ENCODE measurements around the gene ATXN2. TPM values are rescaled to one million over a fixed set of nuclear protein-coding genes. Genes with fewer than 3 reads are reported as not detected.
"Not testable (repeated sequence)": the region's sequence is repeated elsewhere in the genome, so short reads cannot be mapped to it uniquely, and the experiment has no call there.

Gene ATXN2
- total RNA-seq, 1 donor from 2014 or later = 34.2 TPM

DNA sequence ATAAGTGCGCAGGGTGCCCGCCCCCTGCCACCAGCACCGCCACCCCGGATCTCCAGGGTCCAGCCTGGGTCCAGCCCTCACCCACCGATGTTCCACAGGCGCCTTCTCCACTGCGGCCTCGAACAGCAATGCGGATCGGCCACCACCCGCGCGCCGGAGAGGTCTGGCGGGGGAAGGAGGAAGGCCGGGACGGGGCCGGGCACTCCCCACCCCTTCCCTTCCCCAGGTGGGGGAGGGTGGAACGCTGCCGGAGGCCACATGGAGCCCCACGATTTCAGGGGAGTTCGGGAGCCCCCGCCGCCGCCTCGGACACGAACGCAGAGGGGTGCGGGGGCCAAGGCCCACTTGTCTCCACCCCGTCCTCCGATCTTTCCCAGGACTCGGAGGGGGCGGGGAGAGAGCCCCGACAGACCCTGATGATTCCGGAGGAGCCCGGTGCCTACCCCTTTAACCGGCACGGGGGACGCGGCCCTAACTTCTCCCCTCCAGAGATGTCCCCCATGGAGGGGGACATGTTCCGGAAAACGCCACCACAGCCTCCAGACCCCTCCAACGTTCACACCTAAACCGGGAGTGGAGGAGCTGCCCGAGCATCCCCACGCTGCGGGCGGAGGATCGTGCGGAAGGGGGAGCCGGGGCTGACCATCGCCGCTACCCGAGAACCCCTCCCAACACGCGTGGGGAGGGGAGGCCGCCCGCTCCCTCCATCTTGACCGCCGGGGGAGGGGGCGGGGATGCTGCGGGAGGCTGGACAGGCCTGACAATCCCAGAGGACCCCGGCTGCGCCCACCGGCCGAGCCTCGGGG, 1.1 kb downstream of the ATXN2 start:
- Mint-ChIP-seq H3K36me3 (peaks cover 9% of the 10 kb centered on the region), H3K27me3 (ENCODE audit: insufficient read depth, low read depth) (peaks cover 6% of the 10 kb centered on the region), H3K4me3 (peak overlapping the region; percentile 99), H3K27ac (peak overlapping the region; percentile 97), H3K4me1 (peaks cover 31% of the 10 kb centered on the region), H3K9me3 (peaks cover 5% of the 10 kb centered on the region)
- Histone ChIP-seq H3K9ac (peak overlapping the region; percentile 66), H3K27ac (peak overlapping the region; percentile 100), H3F3A (ENCODE audit: low read depth) (peaks cover 37% of the 10 kb centered on the region), H3K9me3 (ENCODE audit: low read depth) (no peaks in the 10 kb centered on the region), H3K27me3 (no peaks in the 10 kb centered on the region), H3K4me2 (peak overlapping the region; percentile 89), H4K20me1 (ENCODE audit: low read depth) (peaks cover 54% of the 10 kb centered on the region), H3K4me3 (peak overlapping the region; percentile 100), H3K79me2 (ENCODE audit: low read depth) (peaks cover 66% of the 10 kb centered on the region), H3K4me1 (peaks cover 18% of the 10 kb centered on the region), H2AFZ (replicated peaks) (peak overlapping the region; percentile 64), H3K36me3 (no peaks in the 10 kb centered on the region)
- DNase-seq (ENCODE audit: low spot score) = peak; percentile 68
- TF ChIP-seq CTCF (IDR thresholded peaks at IDR 0.05) (no peak), EZH2 (IDR thresholded peaks at IDR 0.05) (no peak), EZH2phosphoT487 (IDR thresholded peaks at IDR 0.05) (no peak)

DNA sequence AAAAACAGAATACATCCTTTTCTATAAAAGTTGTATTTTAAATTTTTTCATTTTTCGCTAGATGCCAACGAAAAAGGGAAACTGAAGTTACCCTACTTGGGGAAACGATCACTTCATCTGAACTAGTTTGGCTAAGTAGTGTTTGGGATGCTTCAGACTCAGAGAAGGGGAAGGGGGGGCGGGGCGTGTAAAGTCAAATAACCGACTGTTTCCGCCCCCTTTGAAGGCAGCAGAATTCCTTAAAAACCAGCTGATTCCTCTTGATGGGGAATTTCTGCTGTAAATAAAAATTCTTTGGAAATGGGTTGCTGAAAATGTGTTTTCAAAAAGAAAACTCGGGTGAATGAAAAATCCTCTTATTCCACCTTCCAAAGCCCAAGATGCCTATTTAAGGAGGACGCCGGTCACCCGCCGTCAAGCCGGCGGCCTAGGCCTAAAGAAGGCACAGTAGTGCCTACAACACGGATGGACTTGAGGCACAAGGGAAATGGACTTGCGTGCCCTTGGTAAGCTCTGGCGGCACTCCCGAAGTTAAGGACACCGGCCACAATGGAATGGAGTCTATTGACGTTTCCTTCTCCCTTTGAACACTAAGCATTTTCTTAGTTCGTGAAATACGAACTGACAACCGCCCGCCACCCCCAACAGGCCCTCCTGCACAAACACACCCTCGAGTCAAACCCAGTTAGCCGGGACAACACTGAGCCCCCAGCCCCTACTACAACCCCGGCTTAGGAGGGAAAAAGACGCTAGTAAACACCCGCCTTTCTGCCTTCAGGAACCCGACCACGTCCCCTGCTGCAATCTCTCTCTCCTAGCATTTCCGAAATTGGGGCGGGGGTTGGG, 1.9 kb downstream of the ATXN2 start:
- Histone ChIP-seq H3K27ac (no peak overlapping the region), H3K79me2 (ENCODE audit: low read depth) (peaks cover 74% of the 10 kb centered on the region)
- no peak for TF ChIP-seq EZH2phosphoT487 (IDR thresholded peaks at IDR 0.05)
- peak; percentile 36 for TF ChIP-seq EZH2 (IDR thresholded peaks at IDR 0.05)

GRCh38 chr12:111595341-111595835, 3.7 kb downstream of the ATXN2 start:
- peak overlapping the region; percentile 99 for H3K4me3 Mint-ChIP-seq
- H3K4me1 Mint-ChIP-seq = peaks cover 30% of the 10 kb centered on the region
- peaks cover 18% of the 10 kb centered on the region for H3K4me1 ChIP-seq
- H3K36me3 ChIP-seq; H3K27ac Mint-ChIP-seq; H3K27ac ChIP-seq; H3K27me3 ChIP-seq; DNase-seq (ENCODE audit: low spot score); H3K9me3 Mint-ChIP-seq; H3K9ac ChIP-seq; H3K9me3 ChIP-seq (ENCODE audit: low read depth); H3K4me2 ChIP-seq; H3K27me3 Mint-ChIP-seq (ENCODE audit: insufficient read depth, low read depth); H2AFZ ChIP-seq (replicated peaks); H3K4me3 ChIP-seq; H3K36me3 Mint-ChIP-seq: not testable (repeated sequence)
- H3K79me2 ChIP-seq (ENCODE audit: low read depth) = peaks cover 89% of the 10 kb centered on the region
- peaks cover 29% of the 10 kb centered on the region for H3F3A ChIP-seq (ENCODE audit: low read depth)
- H4K20me1 ChIP-seq (ENCODE audit: low read depth) = peaks cover 79% of the 10 kb centered on the region

More for the DNA sequence above, 1.9 kb downstream of the ATXN2 start:
- Histone ChIP-seq H3K4me3 (peak overlapping the region; percentile 100), H3K27me3 (no peaks in the 10 kb centered on the region), H3K36me3 (no peaks in the 10 kb centered on the region), H4K20me1 (ENCODE audit: low read depth) (peaks cover 61% of the 10 kb centered on the region), H3K9ac (peak overlapping the region; percentile 66), H3K4me1 (peaks cover 18% of the 10 kb centered on the region), H3F3A (ENCODE audit: low read depth) (peaks cover 37% of the 10 kb centered on the region), H3K4me2 (peak overlapping the region; percentile 89), H2AFZ (replicated peaks) (no peak overlapping the region), H3K9me3 (ENCODE audit: low read depth) (no peaks in the 10 kb centered on the region)
- peak overlapping the region; percentile 99 for H3K4me3 Mint-ChIP-seq
- H3K27me3 Mint-ChIP-seq (ENCODE audit: insufficient read depth, low read depth) = peaks cover 6% of the 10 kb centered on the region
- peak overlapping the region; percentile 97 for H3K27ac Mint-ChIP-seq
- peak; percentile 68 for DNase-seq (ENCODE audit: low spot score)
- H3K4me1 Mint-ChIP-seq = peaks cover 31% of the 10 kb centered on the region
- H3K36me3 Mint-ChIP-seq = peaks cover 7% of the 10 kb centered on the region
- peaks cover 2% of the 10 kb centered on the region for H3K9me3 Mint-ChIP-seq

- H3F3A ChIP-seq (ENCODE audit: low read depth); H3K4me3 Mint-ChIP-seq; H3K9ac ChIP-seq; H2AFZ ChIP-seq (replicated peaks); H3K27ac Mint-ChIP-seq; H3K36me3 ChIP-seq; DNase-seq (ENCODE audit: low spot score); H3K4me1 ChIP-seq; H3K4me3 ChIP-seq; H3K4me2 ChIP-seq; H3K9me3 Mint-ChIP-seq; H3K9me3 ChIP-seq (ENCODE audit: low read depth); H3K27ac ChIP-seq; H3K27me3 ChIP-seq; H3K27me3 Mint-ChIP-seq (ENCODE audit: insufficient read depth, low read depth); H3K36me3 Mint-ChIP-seq: not testable (repeated sequence)
- Histone ChIP-seq H3K79me2 (ENCODE audit: low read depth) (peaks cover 100% of the 10 kb centered on the region), H4K20me1 (ENCODE audit: low read depth) (peaks cover 90% of the 10 kb centered on the region)
- H3K4me1 Mint-ChIP-seq = peaks cover 21% of the 10 kb centered on the region
These were observed 7.6 kb downstream of the ATXN2 start for GRCh38 chr12:111591399-111592010.

Measured in neural progenitor cell (in vitro differentiated cells).